Activated CD4-positive, alpha-beta T cell treated with anti-CD3 and anti-CD28 coated beads, Interleukin-2, amount 10 ng/mL, durations not matched to agents 7 days and 5 days (primary cell): ENCODE data around the gene EFNB3. TPM values are rescaled to one million over a fixed set of nuclear protein-coding genes. Genes with fewer than 3 reads are reported as not detected.
A peak's percentile ranks its signal among the peaks of the same experiment; 100 is the strongest.

ENCODE experiments used
- CTCF ChIA-PET: fragments of 350-600 bp; sonication (Branson Sonifier 250); formaldehyde crosslinking; loops from one replicate; lab custom pipeline; 2021; ENCODE audit warnings: antibody characterized with exemption; lab: Charles Lee
- POLR2A ChIA-PET: fragments of 350-600 bp; sonication (Branson Sonifier 250); formaldehyde crosslinking; loops from one replicate; lab custom pipeline; 2021; ENCODE audit warnings: antibody characterized with exemption; lab: Charles Lee
- DNase-seq: peaks from one replicate; pipeline ENCODE4 v3.0.0-alpha.2; 2020
- H3K27ac Mint-ChIP-seq: one replicate; pipeline ENCODE4 v1.8.0; 2021; ENCODE audit warnings: mild to moderate bottlenecking, moderate library complexity, mixed read lengths
- H3K27me3 Mint-ChIP-seq: one replicate; pipeline ENCODE4 v1.8.0; 2021; ENCODE audit warnings: mixed read lengths
- H3K36me3 Mint-ChIP-seq: one replicate; pipeline ENCODE4 v1.8.0; 2021; ENCODE audit warnings: low read depth, mixed read lengths
- H3K4me1 Mint-ChIP-seq: one replicate; pipeline ENCODE4 v1.8.0; 2021; ENCODE audit warnings: mixed read lengths
- H3K4me3 Mint-ChIP-seq: one replicate; pipeline ENCODE4 v1.8.0; 2021; ENCODE audit warnings: mild to moderate bottlenecking, moderate library complexity, mixed read lengths
- H3K9me3 Mint-ChIP-seq: one replicate; pipeline ENCODE4 v1.8.0; 2021; ENCODE audit warnings: mixed read lengths
- total RNA-seq, 2 experiments: library from RNA; stranded (reverse); gene quantifications; one replicate each; pipeline ENCODE4 v1.2.3, GENCODE V29; 2021

The EFNB3 gene
- total RNA-seq, result not detected

DNA sequence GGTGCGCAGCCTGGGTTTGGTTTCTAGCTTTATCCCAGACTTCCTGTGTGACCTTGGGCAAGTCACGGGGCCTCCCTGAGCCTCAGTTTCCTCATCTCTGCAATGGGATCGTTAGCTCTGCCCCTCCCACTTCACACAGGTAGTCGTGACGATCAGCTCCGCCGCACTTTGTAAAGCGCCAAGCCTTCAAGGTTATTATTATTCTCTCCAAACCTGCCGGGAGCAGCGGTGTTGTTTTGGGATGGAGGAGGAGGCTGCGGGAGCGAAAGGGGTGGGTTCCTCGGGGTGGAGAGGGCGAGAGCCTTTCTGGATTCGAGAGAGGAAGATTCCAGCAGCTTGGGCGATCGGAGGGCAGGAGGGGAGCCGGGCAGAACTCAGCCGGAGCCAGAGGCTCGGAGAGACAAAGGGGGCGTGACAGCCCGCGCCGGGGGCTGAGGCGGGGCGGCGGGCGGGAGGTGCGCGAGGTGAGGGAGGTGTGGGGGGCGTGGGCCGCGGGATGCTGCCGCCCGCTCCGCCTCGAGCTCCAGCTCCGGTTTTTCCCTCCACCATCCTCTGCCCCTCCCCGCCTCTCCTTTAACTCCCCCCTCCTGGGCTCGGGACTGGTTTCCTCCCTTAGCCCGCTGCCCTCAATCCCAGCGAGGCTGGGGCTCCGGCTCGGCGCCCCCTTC is at the start of gene EFNB3:
TSS of gene EFNB3 (plus strand) at position 602 of the 668 bp plus-strand sequence. CDS start 397 bp downstream, outside the sequence.
- H3K36me3 Mint-ChIP-seq, result peaks cover 18% of the 10 kb centered on the region
- H3K4me1 Mint-ChIP-seq, result peaks cover 14% of the 10 kb centered on the region
- CTCF ChIA-PET, result interaction anchor here (0.6 to 1.5 kb wide), 4 partner anchors 10 to 44 kb away, joined by 3 read pairs; no protein-coding TSS in a partner anchor
- H3K27me3 Mint-ChIP-seq, result peaks cover 40% of the 10 kb centered on the region
- H3K9me3 Mint-ChIP-seq, result no peaks in the 10 kb centered on the region
- no peak within 1 kb of the TSS for H3K27ac Mint-ChIP-seq
- H3K4me3 Mint-ChIP-seq, result peak within 1 kb of the TSS; percentile 48
- no peak for DNase-seq
- POLR2A ChIA-PET, result no interaction called here

- POLR2A ChIA-PET, result no interaction called here
- Mint-ChIP-seq H3K4me1 (peaks cover 7% of the 10 kb centered on the region), H3K4me3 (no peak overlapping the region), H3K36me3 (no peaks in the 10 kb centered on the region), H3K27ac (no peak overlapping the region), H3K9me3 (no peaks in the 10 kb centered on the region), H3K27me3 (peaks cover 29% of the 10 kb centered on the region)
- CTCF ChIA-PET, result interaction anchor here (1.1 to 1.3 kb wide), 2 partner anchors 18 to 263 kb away, joined by 3 to 4 read pairs; no protein-coding TSS in a partner anchor
- no peak for DNase-seq
Measured at GRCh38 chr17:7655541-7655840, 49.5 kb upstream of the EFNB3 start.

- no peaks in the 10 kb centered on the region for H3K9me3 Mint-ChIP-seq
- no peak overlapping the region for H3K27ac Mint-ChIP-seq
- ChIA-PET CTCF (interaction anchor here (1.0 to 1.5 kb wide), 2 partner anchors 10 to 31 kb away, joined by 3 read pairs; no protein-coding TSS in a partner anchor), POLR2A (no interaction called here)
- no peak overlapping the region for H3K4me3 Mint-ChIP-seq
- no peaks in the 10 kb centered on the region for H3K4me1 Mint-ChIP-seq
- no peaks in the 10 kb centered on the region for H3K36me3 Mint-ChIP-seq
- H3K27me3 Mint-ChIP-seq, result peaks cover 18% of the 10 kb centered on the region
- DNase-seq, result no peak
Measured at GRCh38 chr17:7656958-7657609, 47.9 kb upstream of the EFNB3 start.

- Mint-ChIP-seq H3K4me3 (no peak overlapping the region), H3K9me3 (no peaks in the 10 kb centered on the region), H3K27ac (peak overlapping the region; percentile 36), H3K4me1 (no peaks in the 10 kb centered on the region), H3K36me3 (peaks cover 30% of the 10 kb centered on the region), H3K27me3 (no peaks in the 10 kb centered on the region)
- CTCF ChIA-PET, result interaction anchor here (0.6 to 1.4 kb wide), 6 partner anchors 16 to 627 kb away, joined by 3 to 5 read pairs (median 4); no protein-coding TSS in a partner anchor
- DNase-seq, result no peak
- POLR2A ChIA-PET, result interaction anchor here (0.6 kb wide), 1 partner anchor 18 kb away, joined by 3 read pairs; no protein-coding TSS in a partner anchor
Measured at GRCh38 chr17:7667656-7668406, 37.2 kb upstream of the EFNB3 start.

- no peak overlapping the region for H3K27ac Mint-ChIP-seq
- CTCF ChIA-PET, result interaction anchor here (1.2 kb wide), 1 partner anchor 50 kb away, joined by 3 read pairs; no protein-coding TSS in a partner anchor
Measured at GRCh38 chr17:7668482-7668881, 36.5 kb upstream of the EFNB3 start.

DNA sequence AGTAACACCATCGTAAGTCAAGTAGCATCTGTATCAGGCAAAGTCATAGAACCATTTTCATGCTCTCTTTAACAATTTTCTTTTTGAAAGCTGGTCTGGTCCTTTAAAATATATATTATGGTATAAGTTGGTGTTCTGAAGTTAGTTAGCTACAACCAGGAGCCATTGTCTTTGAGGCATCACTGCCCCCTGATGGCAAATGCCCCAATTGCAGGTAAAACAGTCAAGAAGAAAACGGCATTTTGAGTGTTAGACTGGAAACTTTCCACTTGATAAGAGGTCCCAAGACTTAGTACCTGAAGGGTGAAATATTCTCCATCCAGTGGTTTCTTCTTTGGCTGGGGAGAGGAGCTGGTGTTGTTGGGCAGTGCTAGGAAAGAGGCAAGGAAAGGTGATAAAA is 31.8 kb upstream of the EFNB3 start:
- no peak overlapping the region for H3K27ac Mint-ChIP-seq
- peaks cover 10% of the 10 kb centered on the region for H3K9me3 Mint-ChIP-seq
- ChIA-PET CTCF (interaction anchor here (0.7 to 2.7 kb wide), 10 partner anchors 10 to 318 kb away, joined by 3 to 16 read pairs (median 4); partner anchors contain the start of genes FXR2, TMEM95, TP53 and WRAP53), POLR2A (no interaction called here)
- no peaks in the 10 kb centered on the region for H3K27me3 Mint-ChIP-seq
- DNase-seq, result peak; percentile 46
- no peak overlapping the region for H3K4me3 Mint-ChIP-seq
- peaks cover 4% of the 10 kb centered on the region for H3K4me1 Mint-ChIP-seq
- peaks cover 55% of the 10 kb centered on the region for H3K36me3 Mint-ChIP-seq

More at GRCh38 chr17:7668482-7668881, 36.5 kb upstream of the EFNB3 start:
- Mint-ChIP-seq H3K9me3 (peaks cover 3% of the 10 kb centered on the region), H3K27me3 (no peaks in the 10 kb centered on the region), H3K4me3 (no peak overlapping the region), H3K36me3 (peaks cover 35% of the 10 kb centered on the region), H3K4me1 (no peaks in the 10 kb centered on the region)
- POLR2A ChIA-PET, result no interaction called here
- no peak for DNase-seq

DNA sequence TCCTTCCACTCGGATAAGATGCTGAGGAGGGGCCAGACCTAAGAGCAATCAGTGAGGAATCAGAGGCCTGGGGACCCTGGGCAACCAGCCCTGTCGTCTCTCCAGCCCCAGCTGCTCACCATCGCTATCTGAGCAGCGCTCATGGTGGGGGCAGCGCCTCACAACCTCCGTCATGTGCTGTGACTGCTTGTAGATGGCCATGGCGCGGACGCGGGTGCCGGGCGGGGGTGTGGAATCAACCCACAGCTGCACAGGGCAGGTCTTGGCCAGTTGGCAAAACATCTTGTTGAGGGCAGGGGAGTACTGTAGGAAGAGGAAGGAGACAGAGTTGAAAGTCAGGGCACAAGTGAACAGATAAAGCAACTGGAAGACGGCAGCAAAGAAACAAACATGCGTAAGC is 30.1 kb upstream of the EFNB3 start:
- no peak overlapping the region for H3K4me3 Mint-ChIP-seq
- no peak for DNase-seq
- no peak overlapping the region for H3K27ac Mint-ChIP-seq
- POLR2A ChIA-PET, result no interaction called here
- CTCF ChIA-PET, result interaction anchor here (0.9 to 1.0 kb wide), 2 partner anchors 11 to 13 kb away, joined by 3 to 4 read pairs; partner anchors contain the start of gene TP53
- H3K27me3 Mint-ChIP-seq, result no peaks in the 10 kb centered on the region
- H3K4me1 Mint-ChIP-seq, result peaks cover 6% of the 10 kb centered on the region
- peaks cover 51% of the 10 kb centered on the region for H3K36me3 Mint-ChIP-seq
- peaks cover 10% of the 10 kb centered on the region for H3K9me3 Mint-ChIP-seq

- CTCF ChIA-PET, result interaction anchor here (0.9 to 3.0 kb wide), 2 partner anchors 11 to 28 kb away, joined by 3 to 17 read pairs; partner anchors contain the start of genes TP53 and WRAP53
- no peak for DNase-seq
- peaks cover 42% of the 10 kb centered on the region for H3K36me3 Mint-ChIP-seq
- H3K27ac Mint-ChIP-seq, result no peak overlapping the region
- H3K27me3 Mint-ChIP-seq, result no peaks in the 10 kb centered on the region
- peaks cover 10% of the 10 kb centered on the region for H3K9me3 Mint-ChIP-seq
- peaks cover 7% of the 10 kb centered on the region for H3K4me1 Mint-ChIP-seq
- H3K4me3 Mint-ChIP-seq, result no peak overlapping the region
- POLR2A ChIA-PET, result no interaction called here
Measured at GRCh38 chr17:7676533-7676932, 28.5 kb upstream of the EFNB3 start.

DNA sequence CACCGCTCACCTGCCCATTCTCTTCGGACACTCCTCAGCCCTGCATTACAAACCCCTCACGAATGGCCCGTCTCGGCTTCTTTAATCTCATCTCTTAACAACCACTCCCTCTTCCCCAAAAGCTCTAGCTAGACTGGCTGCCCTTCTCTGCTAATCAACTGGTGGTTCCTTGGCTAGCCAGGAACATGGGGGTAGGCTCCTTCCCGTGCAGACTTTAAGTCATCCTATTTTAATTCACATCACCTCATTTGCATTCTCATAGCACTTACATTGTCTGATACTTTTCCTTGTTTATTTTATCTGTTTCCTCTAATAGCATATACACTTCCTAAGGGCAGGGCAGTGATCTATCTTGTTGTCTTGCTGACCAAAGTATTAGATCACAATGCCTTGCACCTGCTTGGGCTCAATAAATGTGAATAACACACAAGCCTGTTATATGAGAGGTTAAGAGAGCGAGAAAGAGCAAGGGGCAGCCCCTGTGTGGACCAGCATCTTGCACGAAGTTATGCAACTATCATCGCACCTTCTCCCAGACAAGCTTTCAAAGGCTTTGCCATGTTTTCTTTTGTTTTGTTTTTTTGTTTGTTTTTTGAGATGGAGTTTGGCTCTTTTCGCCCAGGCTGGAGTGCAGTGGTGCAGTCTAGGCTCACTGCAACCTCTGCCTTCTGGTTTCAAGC is 27.5 kb upstream of the EFNB3 start:
- Mint-ChIP-seq H3K27ac (peak overlapping the region; percentile 43), H3K36me3 (peaks cover 38% of the 10 kb centered on the region), H3K4me1 (peaks cover 9% of the 10 kb centered on the region), H3K4me3 (no peak overlapping the region), H3K9me3 (peaks cover 10% of the 10 kb centered on the region), H3K27me3 (no peaks in the 10 kb centered on the region)
- no peak for DNase-seq
- ChIA-PET POLR2A (interaction anchor here (0.6 kb wide), 1 partner anchor 8 kb away, joined by 4 read pairs; no protein-coding TSS in a partner anchor), CTCF (interaction anchor here (3.0 kb wide), 1 partner anchor 10 kb away, joined by 17 read pairs; the partner anchor contains the start of genes TP53 and WRAP53)

- no peaks in the 10 kb centered on the region for H3K27me3 Mint-ChIP-seq
- H3K9me3 Mint-ChIP-seq, result no peaks in the 10 kb centered on the region
- H3K4me3 Mint-ChIP-seq, result peak overlapping the region; percentile 92
- peaks cover 44% of the 10 kb centered on the region for H3K4me1 Mint-ChIP-seq
- POLR2A ChIA-PET, result no interaction called here
- H3K27ac Mint-ChIP-seq, result peak overlapping the region; percentile 100
- no peak for DNase-seq
- CTCF ChIA-PET, result interaction anchor here (1.4 kb wide), 1 partner anchor 26 kb away, joined by 5 read pairs; no protein-coding TSS in a partner anchor
- H3K36me3 Mint-ChIP-seq, result peaks cover 20% of the 10 kb centered on the region
Measured at GRCh38 chr17:7684851-7685532, 20.0 kb upstream of the EFNB3 start.

- peak overlapping the region; percentile 100 for H3K27ac Mint-ChIP-seq
- peaks cover 48% of the 10 kb centered on the region for H3K4me1 Mint-ChIP-seq
- H3K36me3 Mint-ChIP-seq, result peaks cover 20% of the 10 kb centered on the region
- no peaks in the 10 kb centered on the region for H3K9me3 Mint-ChIP-seq
- H3K4me3 Mint-ChIP-seq, result peak overlapping the region; percentile 92
- ChIA-PET POLR2A (interaction anchor here (0.5 to 2.8 kb wide), 9 partner anchors 8 to 441 kb away, joined by 3 to 8 read pairs (median 4); partner anchors contain the start of genes ACAP1, MPDU1, SAT2 and TMEM102), CTCF (interaction anchor here (0.6 to 3.0 kb wide), 6 partner anchors 10 to 336 kb away, joined by 3 to 33 read pairs (median 6); no protein-coding TSS in a partner anchor)
- no peaks in the 10 kb centered on the region for H3K27me3 Mint-ChIP-seq
- DNase-seq, result peak; percentile 91
Measured at GRCh38 chr17:7685533-7686221, 19.3 kb upstream of the EFNB3 start.
